AG04449 (cell line): ENCODE measurements around the gene AFF3.

Experiments
- CTCF ChIA-PET: fragments of 350-600 bp; formaldehyde crosslinking; extraction: SDS; loops from one replicate; lab custom pipeline; 2021; ENCODE audit warnings: antibody characterized with exemption; lab: Yijun Ruan, JAX
- POLR2A ChIA-PET: fragments of 400-600, 350-600 bp; formaldehyde crosslinking; extraction: SDS; loops from one replicate; lab custom pipeline; 2020; ENCODE audit warnings: antibody characterized with exemption, inconsistent platforms; lab: Yijun Ruan, JAX
- DNase-seq: peaks from one replicate; pipeline ENCODE4 v3.0.0-alpha.2; 2010; ENCODE audit warnings: low read depth, low spot score
- H3K4me3 ChIP-seq: 2 replicates; pipeline ENCODE4 v1.5.1; 2011; ENCODE audit warnings: low read depth, mild to moderate bottlenecking, control low read depth, low read length
- TF ChIP-seq, protein P1 (sequence below): IDR thresholded peaks from one replicate; pipeline ENCODE4 v1.5.1; 2011; ENCODE audit warnings: mild to moderate bottlenecking, moderate library complexity, low read length, control low read depth, inconsistent platforms; ENCODE audit not compliant: insufficient read depth; ENCODE audit errors: missing control alignments

The AFF3 gene

DNA sequence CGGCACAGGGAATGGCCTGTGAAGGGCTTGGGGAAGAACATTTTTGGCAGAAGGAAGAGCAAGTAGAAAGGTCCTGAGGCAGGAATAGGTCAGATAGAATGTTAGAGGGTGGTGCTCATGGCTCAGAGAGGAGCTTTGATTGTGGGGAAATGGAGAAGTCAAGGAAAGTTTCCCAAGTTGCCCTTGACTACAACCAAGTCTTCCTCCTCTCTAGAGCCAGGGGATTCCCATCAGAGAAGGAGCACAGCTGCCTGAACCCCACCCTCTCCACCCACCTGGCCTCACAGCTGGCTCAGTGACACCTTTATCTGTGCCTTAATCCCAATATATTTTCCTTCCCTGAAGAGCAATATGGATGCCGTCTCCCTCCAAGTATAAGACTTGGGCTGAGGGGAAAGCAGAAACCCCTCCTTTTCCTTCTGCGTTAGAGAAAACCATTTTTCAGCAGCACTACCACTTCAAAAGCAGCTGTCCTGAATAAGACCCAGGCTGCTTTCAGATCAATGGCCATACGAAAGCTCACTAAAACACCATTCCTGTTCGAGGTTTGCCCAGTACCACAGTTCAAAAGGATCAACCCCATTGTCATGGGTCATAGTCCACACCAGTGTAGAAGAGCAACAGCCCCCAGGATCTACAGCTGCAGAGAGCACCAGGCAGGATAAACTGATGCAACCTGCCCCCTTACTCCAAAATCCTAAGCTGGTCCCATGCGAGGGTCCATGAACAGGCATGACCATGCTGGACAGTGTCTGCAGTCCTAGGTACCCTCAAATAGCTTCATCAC is 199.6 kb downstream of the AFF3 start:
- TF ChIP-seq, protein P1, sequence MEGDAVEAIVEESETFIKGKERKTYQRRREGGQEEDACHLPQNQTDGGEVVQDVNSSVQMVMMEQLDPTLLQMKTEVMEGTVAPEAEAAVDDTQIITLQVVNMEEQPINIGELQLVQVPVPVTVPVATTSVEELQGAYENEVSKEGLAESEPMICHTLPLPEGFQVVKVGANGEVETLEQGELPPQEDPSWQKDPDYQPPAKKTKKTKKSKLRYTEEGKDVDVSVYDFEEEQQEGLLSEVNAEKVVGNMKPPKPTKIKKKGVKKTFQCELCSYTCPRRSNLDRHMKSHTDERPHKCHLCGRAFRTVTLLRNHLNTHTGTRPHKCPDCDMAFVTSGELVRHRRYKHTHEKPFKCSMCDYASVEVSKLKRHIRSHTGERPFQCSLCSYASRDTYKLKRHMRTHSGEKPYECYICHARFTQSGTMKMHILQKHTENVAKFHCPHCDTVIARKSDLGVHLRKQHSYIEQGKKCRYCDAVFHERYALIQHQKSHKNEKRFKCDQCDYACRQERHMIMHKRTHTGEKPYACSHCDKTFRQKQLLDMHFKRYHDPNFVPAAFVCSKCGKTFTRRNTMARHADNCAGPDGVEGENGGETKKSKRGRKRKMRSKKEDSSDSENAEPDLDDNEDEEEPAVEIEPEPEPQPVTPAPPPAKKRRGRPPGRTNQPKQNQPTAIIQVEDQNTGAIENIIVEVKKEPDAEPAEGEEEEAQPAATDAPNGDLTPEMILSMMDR = no peak
- POLR2A ChIA-PET = no interaction called here
- DNase-seq = no peak
- CTCF ChIA-PET = interaction anchor here (0.9 to 1.2 kb wide), 3 partner anchors 9 to 41 kb away, joined by 3 read pairs; no protein-coding TSS in a partner anchor
- no peak overlapping the region for H3K4me3 ChIP-seq

DNA sequence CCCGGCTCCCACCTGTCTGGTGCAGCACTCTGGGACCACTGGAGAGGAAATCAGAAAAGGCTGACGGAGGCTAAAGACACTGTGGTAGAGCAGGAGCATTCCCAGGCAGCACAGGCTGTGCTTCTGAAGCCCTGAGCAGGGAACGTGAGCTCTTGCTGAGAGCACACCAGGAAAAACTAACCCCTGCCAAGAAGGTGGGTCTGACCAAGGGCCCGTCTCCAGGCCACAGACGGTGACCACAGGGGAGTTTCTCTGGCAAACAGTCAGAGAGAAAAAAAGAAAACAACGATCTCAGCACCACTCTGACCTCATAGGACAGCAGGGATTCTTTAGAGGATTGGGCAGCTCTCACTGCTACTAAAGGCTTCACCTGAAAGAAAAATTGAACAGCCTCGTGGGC is 201.4 kb downstream of the AFF3 start:
- CTCF ChIA-PET = no interaction called here
- no peak overlapping the region for H3K4me3 ChIP-seq
- POLR2A ChIA-PET = no interaction called here
- DNase-seq = no peak
- TF ChIP-seq, protein P1 = no peak

DNA sequence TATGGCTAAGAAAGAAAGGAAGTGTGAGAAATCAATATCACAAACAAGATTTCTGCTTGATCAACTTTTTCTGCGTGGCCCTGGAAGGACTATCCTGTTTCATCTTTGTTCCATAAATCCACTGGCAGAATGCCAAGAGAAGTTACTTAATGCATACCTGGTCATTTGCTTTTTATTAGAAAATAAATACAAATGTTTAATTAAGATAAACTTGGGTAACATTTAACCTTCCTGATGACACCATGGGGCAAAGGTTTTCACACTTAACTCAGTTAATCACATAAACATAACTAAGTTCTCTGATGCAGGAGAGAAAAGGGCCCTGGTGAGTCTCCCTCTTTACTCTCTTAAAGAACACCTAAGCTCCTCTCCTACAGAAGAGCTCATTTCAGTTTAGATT is 203.3 kb downstream of the AFF3 start:
- CTCF ChIA-PET = interaction anchor here (1.0 kb wide), 1 partner anchor 13 kb away, joined by 3 read pairs; no protein-coding TSS in a partner anchor
- TF ChIP-seq, protein P1 = no peak
- POLR2A ChIA-PET = no interaction called here

DNA sequence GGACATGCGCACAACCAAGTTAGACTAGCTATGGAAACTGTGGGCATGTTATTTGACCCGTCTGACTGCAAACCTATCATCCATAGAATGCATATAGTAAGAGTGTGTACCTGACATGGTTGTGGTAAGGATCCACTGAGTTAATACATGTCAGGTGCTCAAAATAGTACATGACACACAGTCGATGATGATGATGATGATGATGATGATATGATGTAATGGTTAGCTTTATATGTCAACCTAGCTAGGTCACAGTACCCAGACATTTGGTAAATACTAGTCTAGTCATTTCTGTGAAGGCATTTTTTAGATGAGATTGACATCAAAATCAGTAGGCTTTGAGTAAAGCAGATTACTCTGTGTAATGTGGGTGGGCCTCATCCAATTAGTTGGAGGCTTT is 204.1 kb downstream of the AFF3 start:
- ChIA-PET CTCF (no interaction called here), POLR2A (no interaction called here)
- TF ChIP-seq, protein P1 = no peak
- no peak overlapping the region for H3K4me3 ChIP-seq
- DNase-seq = no peak

More for the DNA sequence above, 203.3 kb downstream of the AFF3 start:
- no peak overlapping the region for H3K4me3 ChIP-seq
- no peak for DNase-seq

DNA sequence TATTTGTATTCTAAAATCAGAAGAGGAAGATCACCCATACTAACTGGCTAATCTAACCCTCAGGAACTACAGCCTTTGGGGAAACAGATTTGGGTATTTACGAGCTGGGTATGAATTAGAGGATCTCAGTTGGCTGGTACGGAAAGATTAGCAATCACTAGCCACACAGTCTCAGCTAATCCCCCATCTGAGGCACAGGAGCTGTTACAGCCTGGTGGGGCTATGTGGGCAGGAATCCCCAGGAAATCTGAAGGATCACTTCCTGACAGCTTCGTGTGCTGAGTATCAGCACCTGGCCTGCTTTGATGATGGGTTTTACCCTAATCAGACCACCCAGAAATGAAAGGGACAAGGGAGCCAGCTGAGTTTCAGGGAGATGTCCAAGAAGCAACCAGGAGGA is 206.3 kb downstream of the AFF3 start:
- TF ChIP-seq, protein P1 = no peak
- CTCF ChIA-PET = no interaction called here
- DNase-seq = no peak

DNA sequence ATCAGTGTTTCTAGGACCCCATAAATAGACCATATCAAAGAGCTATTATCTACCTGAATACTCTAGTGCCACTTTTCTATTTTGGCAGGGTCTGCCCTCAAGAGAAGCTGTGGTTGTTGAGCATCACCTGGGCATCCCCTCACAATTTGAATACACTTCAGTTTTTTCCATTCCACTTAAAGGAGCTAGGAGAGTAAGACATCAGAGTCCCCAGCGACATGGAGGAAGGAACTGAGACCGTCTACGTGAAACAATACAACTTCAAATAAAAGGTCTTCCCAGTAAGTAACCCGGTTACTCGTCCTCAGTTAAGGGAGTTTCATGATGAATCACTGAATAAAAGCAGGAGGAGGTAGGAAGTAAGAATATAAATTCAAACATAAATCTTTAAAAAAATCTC is 206.7 kb downstream of the AFF3 start:
- DNase-seq = no peak
- TF ChIP-seq, protein P1 = no peak
- POLR2A ChIA-PET = no interaction called here
- no peak overlapping the region for H3K4me3 ChIP-seq
- CTCF ChIA-PET = no interaction called here

More for the DNA sequence above, 206.3 kb downstream of the AFF3 start:
- no peak overlapping the region for H3K4me3 ChIP-seq
- POLR2A ChIA-PET = no interaction called here
